Osteoblast (primary cell): ENCODE measurements around the gene SCN9A. TPM values are rescaled to one million over a fixed set of nuclear protein-coding genes. Genes with fewer than 3 reads are reported as not detected.

Experiments used
- DNase-seq: peaks from one replicate; pipeline ENCODE4 v3.0.0; 2011; ENCODE audit warnings: low spot score, mixed read lengths; ENCODE audit not compliant: insufficient read length; ENCODE audit errors: missing footprints
- H2AFZ ChIP-seq: 2 replicates; pipeline ENCODE4 v1.6.0; 2011; ENCODE audit warnings: mild to moderate bottlenecking, low read length
- H3K27ac ChIP-seq: 2 replicates; pipeline ENCODE4 v1.5.1; 2011; ENCODE audit warnings: mild to moderate bottlenecking, low read depth, low read length, moderate library complexity
- H3K27me3 ChIP-seq: 2 replicates; pipeline ENCODE4 v1.6.0; 2012; ENCODE audit warnings: mild to moderate bottlenecking, control low read depth, inconsistent platforms, low read length, moderate library complexity; ENCODE audit not compliant: insufficient read depth
- H3K36me3 ChIP-seq: 2 replicates; pipeline ENCODE4 v1.5.1; 2011; ENCODE audit warnings: mild to moderate bottlenecking, low read length, control low read depth, moderate library complexity; ENCODE audit not compliant: insufficient read depth
- H3K4me1 ChIP-seq: 2 replicates; pipeline ENCODE4 v1.5.1; 2011; ENCODE audit warnings: mild to moderate bottlenecking, low read length, control low read depth, moderate library complexity; ENCODE audit not compliant: insufficient read depth
- H3K4me2 ChIP-seq: 2 replicates; pipeline ENCODE4 v1.6.0; 2011; ENCODE audit warnings: mild to moderate bottlenecking, low read length; ENCODE audit not compliant: insufficient read depth
- H3K4me3 ChIP-seq: fragments of 200-600 bp; sonication (generic); 3 replicates; pipeline ENCODE4 v1.5.1; 2012; ENCODE audit warnings: mild to moderate bottlenecking, low read length, inconsistent platforms; ENCODE audit not compliant: insufficient read depth
- H3K79me2 ChIP-seq: 2 replicates; pipeline ENCODE4 v1.6.0; 2012; ENCODE audit warnings: mild to moderate bottlenecking, low read length, control low read depth, inconsistent platforms; ENCODE audit not compliant: insufficient read depth
- H3K9me3 ChIP-seq: 2 replicates; pipeline ENCODE4 v1.5.1; 2011; ENCODE audit warnings: low read depth, low read length, control low read depth
- H4K20me1 ChIP-seq: 2 replicates; pipeline ENCODE4 v1.6.0; 2012; ENCODE audit warnings: mild to moderate bottlenecking, low read length, control low read depth; ENCODE audit not compliant: insufficient read depth
- total RNA-seq: library from RNA; depleted of rRNA; stranded (reverse); fragments of >200 nt; gene quantifications from 2 replicates; pipeline ENCODE4 v1.2.3, GENCODE V29; 2012
- TF ChIP-seq, protein P1 (sequence below): IDR thresholded peaks from 2 replicates; pipeline ENCODE4 v1.5.1; 2011; ENCODE audit warnings: mild to moderate bottlenecking, low read depth, low read length, moderate library complexity; ENCODE audit errors: extremely low read depth

The SCN9A gene
- total RNA-seq, 1 donor = 1.8 TPM

DNA sequence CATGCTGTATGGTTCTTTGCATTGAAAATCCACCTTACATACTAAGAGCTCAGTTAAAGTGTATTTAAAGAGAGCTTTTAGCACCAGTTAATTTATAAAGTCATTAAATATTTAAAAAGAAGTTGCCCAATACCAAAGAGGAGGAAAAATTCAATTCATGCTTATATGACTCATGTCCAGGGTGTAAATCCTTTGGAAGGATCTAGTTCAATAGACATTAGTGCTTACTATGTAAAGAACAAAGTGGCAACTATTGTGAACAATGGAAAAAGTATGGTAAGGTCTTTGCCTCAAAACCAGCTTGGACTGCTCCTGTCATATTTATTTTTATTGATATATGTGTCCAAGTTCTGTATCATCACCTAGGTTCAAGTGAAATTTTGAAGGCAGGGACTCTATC lies 90.5 kb downstream of the SCN9A start:
- Histone ChIP-seq H3K4me3 (no peak overlapping the region), H2AFZ (no peak overlapping the region), H3K4me2 (no peak overlapping the region), H3K27ac (no peak overlapping the region), H3K27me3 (no peaks in the 10 kb centered on the region), H3K4me1 (no peaks in the 10 kb centered on the region), H4K20me1 (no peaks in the 10 kb centered on the region), H3K79me2 (no peaks in the 10 kb centered on the region), H3K9me3 (no peaks in the 10 kb centered on the region), H3K36me3 (no peaks in the 10 kb centered on the region)
- no peak for DNase-seq
- TF ChIP-seq, protein P1, sequence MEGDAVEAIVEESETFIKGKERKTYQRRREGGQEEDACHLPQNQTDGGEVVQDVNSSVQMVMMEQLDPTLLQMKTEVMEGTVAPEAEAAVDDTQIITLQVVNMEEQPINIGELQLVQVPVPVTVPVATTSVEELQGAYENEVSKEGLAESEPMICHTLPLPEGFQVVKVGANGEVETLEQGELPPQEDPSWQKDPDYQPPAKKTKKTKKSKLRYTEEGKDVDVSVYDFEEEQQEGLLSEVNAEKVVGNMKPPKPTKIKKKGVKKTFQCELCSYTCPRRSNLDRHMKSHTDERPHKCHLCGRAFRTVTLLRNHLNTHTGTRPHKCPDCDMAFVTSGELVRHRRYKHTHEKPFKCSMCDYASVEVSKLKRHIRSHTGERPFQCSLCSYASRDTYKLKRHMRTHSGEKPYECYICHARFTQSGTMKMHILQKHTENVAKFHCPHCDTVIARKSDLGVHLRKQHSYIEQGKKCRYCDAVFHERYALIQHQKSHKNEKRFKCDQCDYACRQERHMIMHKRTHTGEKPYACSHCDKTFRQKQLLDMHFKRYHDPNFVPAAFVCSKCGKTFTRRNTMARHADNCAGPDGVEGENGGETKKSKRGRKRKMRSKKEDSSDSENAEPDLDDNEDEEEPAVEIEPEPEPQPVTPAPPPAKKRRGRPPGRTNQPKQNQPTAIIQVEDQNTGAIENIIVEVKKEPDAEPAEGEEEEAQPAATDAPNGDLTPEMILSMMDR = no peak

DNA sequence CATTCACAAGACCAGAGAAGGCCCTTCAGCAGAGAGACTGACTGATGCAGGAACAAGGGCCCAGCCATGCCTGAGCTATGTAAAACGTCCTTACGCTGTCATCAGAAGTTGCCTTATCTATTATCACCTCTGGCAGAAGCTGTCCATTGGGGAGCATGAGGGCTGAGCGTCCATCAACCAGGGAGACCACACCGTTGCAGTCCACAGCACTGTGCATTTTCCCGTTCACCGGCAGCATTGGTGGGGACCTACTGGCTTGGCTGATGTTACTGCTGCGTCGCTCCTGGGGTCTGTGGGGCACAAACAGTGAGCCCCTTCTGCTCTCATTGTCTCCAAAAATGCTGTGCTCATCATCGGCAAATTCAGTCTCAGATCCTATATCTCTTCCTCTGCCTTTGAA lies 91.4 kb downstream of the SCN9A start:
- Histone ChIP-seq H3K9me3 (no peaks in the 10 kb centered on the region), H3K4me3 (no peak overlapping the region), H4K20me1 (no peaks in the 10 kb centered on the region), H2AFZ (no peak overlapping the region), H3K36me3 (no peaks in the 10 kb centered on the region), H3K4me2 (no peak overlapping the region), H3K27me3 (no peaks in the 10 kb centered on the region), H3K27ac (no peak overlapping the region), H3K79me2 (no peaks in the 10 kb centered on the region), H3K4me1 (no peaks in the 10 kb centered on the region)
- no peak for DNase-seq
- TF ChIP-seq, protein P1 = no peak

DNA sequence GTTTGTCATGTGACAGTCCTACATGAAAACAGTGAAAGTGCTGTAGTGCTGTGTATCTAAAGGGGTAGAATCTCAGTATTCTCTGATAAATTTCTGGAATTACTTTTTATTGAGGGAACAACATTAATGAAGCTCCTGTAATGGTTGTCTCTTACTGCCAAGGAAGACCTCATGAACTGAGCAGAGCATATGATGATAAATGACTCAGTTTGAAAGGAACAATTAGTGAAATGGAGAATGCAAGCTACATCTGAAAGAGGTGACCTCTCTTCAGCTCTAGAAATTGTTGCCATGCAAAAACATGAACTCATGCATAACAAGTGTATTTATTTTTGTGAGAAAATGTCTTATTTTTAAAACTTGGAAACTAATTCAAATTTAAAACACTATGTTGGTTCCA lies 93.6 kb downstream of the SCN9A start:
- no peaks in the 10 kb centered on the region for H3K79me2 ChIP-seq
- TF ChIP-seq, protein P1 = no peak
- no peak overlapping the region for H3K27ac ChIP-seq
- H3K4me1 ChIP-seq = no peaks in the 10 kb centered on the region
- no peak overlapping the region for H2AFZ ChIP-seq
- no peak overlapping the region for H3K4me2 ChIP-seq
- no peaks in the 10 kb centered on the region for H4K20me1 ChIP-seq
- no peaks in the 10 kb centered on the region for H3K9me3 ChIP-seq
- H3K36me3 ChIP-seq = no peaks in the 10 kb centered on the region
- DNase-seq = no peak
- no peaks in the 10 kb centered on the region for H3K27me3 ChIP-seq
- no peak overlapping the region for H3K4me3 ChIP-seq

DNA sequence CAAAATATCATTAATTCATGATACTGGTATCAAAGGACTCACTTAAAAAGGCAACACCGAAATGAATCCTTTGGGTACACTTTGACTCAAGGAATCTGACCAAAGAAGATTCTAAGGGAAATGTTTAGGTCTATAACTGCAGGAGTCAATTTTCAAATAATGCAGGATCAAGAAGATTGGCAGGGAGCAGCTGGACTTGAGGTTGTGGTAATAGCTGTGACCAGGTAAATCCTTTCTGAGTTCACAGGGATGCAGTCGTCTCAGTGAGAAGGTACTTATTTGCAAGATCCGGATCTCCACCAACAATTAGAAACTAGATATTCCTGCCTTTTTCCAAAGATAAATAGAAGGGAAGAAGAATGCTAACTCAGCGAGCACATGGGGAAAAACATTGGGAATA lies 96.9 kb downstream of the SCN9A start:
- DNase-seq = no peak
- H3K27me3 ChIP-seq = no peaks in the 10 kb centered on the region
- no peaks in the 10 kb centered on the region for H4K20me1 ChIP-seq
- H3K79me2 ChIP-seq = no peaks in the 10 kb centered on the region
- no peaks in the 10 kb centered on the region for H3K4me1 ChIP-seq
- no peaks in the 10 kb centered on the region for H3K9me3 ChIP-seq
- H3K4me3 ChIP-seq = no peak overlapping the region
- TF ChIP-seq, protein P1 = no peak
- no peak overlapping the region for H3K4me2 ChIP-seq
- H3K36me3 ChIP-seq = no peaks in the 10 kb centered on the region
- H2AFZ ChIP-seq = no peak overlapping the region
- no peak overlapping the region for H3K27ac ChIP-seq
